Measurements from ENCODE around the gene CENPF. TPM values are rescaled to one million over a fixed set of nuclear protein-coding genes. Genes with fewer than 3 reads are reported as not detected.

The CENPF gene
- polyA plus RNA-seq, 10 donors: 19.3 to 62.8 (median 37.4) TPM

DNA sequence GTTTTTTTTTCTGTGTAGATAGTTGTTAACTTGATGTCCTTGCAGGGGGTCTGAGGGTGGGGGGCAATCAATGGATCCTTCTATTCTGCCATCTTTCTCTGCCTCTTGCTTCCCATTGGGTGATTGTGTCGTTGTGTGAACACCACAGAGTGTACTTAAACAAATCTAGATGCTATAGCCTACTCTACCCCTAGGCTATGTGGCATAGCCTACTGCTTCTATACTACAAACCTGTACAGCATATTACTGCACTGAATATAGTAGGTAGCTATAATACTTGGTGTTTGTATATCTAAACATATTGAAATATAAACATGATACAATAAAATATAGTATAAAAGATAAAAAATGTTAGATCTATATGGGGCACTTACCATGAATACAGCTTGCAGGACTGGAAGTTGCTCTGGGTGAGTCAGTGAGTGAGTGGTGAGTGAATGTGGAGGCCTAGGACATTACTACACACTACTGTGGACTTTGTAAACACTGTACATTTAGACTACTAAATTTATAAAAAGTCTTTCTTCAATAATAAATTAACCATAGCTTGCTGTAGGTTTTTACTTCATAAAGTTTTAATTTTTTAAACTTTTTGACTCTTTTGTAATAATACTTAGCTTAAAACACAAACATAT lies 105.4 kb downstream of the CENPF start:
- DNase-seq: no peak

- DNase-seq: no peak
Observed at GRCh38 chr1:214709241-214709640, 106.2 kb downstream of the CENPF start.

DNA sequence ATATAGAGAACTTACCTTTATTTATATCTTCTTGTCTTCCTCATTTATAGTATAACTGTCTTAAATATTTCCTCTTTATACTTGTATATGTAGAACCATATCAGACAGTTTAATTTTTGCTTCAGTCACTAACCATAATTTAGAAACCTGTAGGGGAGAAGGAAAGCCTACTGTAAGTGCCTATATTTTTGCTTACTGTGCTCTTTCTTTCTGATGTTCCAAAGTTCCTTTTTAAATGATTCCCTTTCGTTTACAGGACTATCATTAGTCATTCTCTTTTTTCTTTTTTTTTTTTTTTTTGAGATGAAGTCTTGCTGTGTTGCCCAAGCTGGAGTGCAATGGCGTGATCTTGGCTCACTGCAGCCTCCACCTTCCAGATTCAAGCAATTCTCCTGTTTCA lies 109.7 kb downstream of the CENPF start:
- no peak for DNase-seq

Other genes starting within 250 kb of the CENPF start
- 10 to 100 TPM; 16.0 to 27.8 (median 19.1) TPM for gene PTPN14, start 51.6 kb upstream of the CENPF start, polyA plus RNA-seq (ENCODE audit: insufficient read length in 10 of 10)